Uterus (tissue), 4 donors: ENCODE data around the gene PLEKHA7. TPM values are rescaled to one million over a fixed set of nuclear protein-coding genes. Genes with fewer than 3 reads are reported as not detected.

Experiments used
- DNase-seq, 2 donors: peaks; one replicate each; pipeline ENCODE4 v3.0.0-alpha.2; 2019 to 2020
- H3K27ac ChIP-seq, 2 donors: fragments of 200-600 bp; sonication (generic); 1 replicate in 1 of 2; 2 replicates in 1 of 2; pipeline ENCODE4 v1.5.1; 2016 to 2018
- H3K27me3 ChIP-seq, 2 donors: fragments of 200-600 bp; sonication (generic); one replicate each; pipeline ENCODE4 v1.5.1; 2018 to 2019; ENCODE audit warnings: control low read depth in 1 of 2
- H3K36me3 ChIP-seq, 2 donors: fragments of 200-600 bp; sonication (generic); one replicate each; pipeline ENCODE4 v1.5.1; 2019; ENCODE audit warnings: control low read depth in 1 of 2
- H3K4me1 ChIP-seq, 2 donors: fragments of 200-600 bp; sonication (generic); one replicate each; pipeline ENCODE4 v1.5.1; 2018 to 2019; ENCODE audit warnings: control low read depth in 1 of 2
- H3K4me3 ChIP-seq, 2 donors: fragments of 200-600 bp; sonication (generic); 1 replicate in 1 of 2; 2 replicates in 1 of 2; pipeline ENCODE4 v1.5.1; 2018 to 2019; ENCODE audit warnings: mild to moderate bottlenecking in 1 of 2
- H3K9me3 ChIP-seq, 2 donors: fragments of 200-600 bp; sonication (generic); one replicate each; pipeline ENCODE4 v1.5.1; 2019; ENCODE audit warnings: control low read depth in 1 of 2
- POLR2A ChIP-seq, 2 donors: fragments of 450-650 bp; IDR thresholded peaks; one replicate each; pipeline ENCODE4 v1.6.1; 2016; ENCODE audit warnings: antibody characterized with exemption in 2 of 2, mild to moderate bottlenecking in 1 of 2, moderate library complexity in 1 of 2
- intact Hi-C: fragments of 100-400 bp; cut with DNase I; formaldehyde crosslinking; loops from one replicate; pipeline ENCODE4 v1.15.1; 2023; ENCODE audit warnings: low total_unique reads
- total RNA-seq, 4 donors: library from RNA; depleted of rRNA in 3 of 4; stranded (reverse); fragments of >200 nt in 3 of 4; gene quantifications; one replicate each; pipeline versions ENCODE4 v1.1.0 to v1.2.4, GENCODE V29; 2014 to 2023
- TF ChIP-seq, protein P1 (sequence below), 4 experiments: fragments of 200-600 bp in 2 of 4; fragments of 450-650 bp in 2 of 4; sonication (generic) in 2 of 4; IDR thresholded peaks; one replicate each; pipeline ENCODE4 v1.5.1; 2016 to 2019; ENCODE audit warnings: antibody characterized with exemption in 4 of 4, mild to moderate bottlenecking in 2 of 4, moderate library complexity in 1 of 4
- donor health status: DM: yes; HTN: yes; CAD: no.

PLEKHA7 gene
- total RNA-seq, 4 donors from 2014 or later, result 13.3 to 38.2 (median 26.7) TPM

DNA sequence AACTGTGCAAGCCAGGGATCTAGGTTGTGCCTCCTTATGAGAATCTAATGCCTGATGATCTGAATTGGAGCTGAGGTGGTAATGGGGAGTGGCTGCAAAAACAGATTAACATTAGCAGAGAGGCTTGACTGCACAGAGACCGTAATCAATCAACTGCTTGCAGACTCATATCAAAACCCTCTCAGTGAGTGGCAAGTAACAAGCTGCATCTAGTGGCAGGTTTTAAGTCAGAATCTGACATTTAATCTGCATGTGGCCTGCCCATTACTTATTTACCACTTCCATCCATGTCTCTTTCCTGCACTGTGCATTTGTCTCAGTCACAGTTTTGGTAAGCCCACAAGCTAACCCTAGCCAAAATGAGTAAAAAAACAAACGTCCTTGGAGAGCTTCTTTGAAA lies 264.5 kb downstream of the PLEKHA7 start:
- DNase-seq, result no peak
- Histone ChIP-seq H3K27ac (no peak overlapping the region), H3K27me3 (no peaks in the 10 kb centered on the region), H3K9me3 (no peaks in the 10 kb centered on the region), H3K4me1 (peaks cover 0 to 8% of the 10 kb centered on the region in 2 donors), H3K36me3 (no peaks in the 10 kb centered on the region), H3K4me3 (no peak overlapping the region)
- intact Hi-C loops, result no loop called here
- no peak for TF ChIP-seq POLR2A (IDR thresholded peaks at IDR 0.05)
- TF ChIP-seq, protein P1, sequence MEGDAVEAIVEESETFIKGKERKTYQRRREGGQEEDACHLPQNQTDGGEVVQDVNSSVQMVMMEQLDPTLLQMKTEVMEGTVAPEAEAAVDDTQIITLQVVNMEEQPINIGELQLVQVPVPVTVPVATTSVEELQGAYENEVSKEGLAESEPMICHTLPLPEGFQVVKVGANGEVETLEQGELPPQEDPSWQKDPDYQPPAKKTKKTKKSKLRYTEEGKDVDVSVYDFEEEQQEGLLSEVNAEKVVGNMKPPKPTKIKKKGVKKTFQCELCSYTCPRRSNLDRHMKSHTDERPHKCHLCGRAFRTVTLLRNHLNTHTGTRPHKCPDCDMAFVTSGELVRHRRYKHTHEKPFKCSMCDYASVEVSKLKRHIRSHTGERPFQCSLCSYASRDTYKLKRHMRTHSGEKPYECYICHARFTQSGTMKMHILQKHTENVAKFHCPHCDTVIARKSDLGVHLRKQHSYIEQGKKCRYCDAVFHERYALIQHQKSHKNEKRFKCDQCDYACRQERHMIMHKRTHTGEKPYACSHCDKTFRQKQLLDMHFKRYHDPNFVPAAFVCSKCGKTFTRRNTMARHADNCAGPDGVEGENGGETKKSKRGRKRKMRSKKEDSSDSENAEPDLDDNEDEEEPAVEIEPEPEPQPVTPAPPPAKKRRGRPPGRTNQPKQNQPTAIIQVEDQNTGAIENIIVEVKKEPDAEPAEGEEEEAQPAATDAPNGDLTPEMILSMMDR (IDR thresholded peaks at IDR 0.05), result no peak

DNA sequence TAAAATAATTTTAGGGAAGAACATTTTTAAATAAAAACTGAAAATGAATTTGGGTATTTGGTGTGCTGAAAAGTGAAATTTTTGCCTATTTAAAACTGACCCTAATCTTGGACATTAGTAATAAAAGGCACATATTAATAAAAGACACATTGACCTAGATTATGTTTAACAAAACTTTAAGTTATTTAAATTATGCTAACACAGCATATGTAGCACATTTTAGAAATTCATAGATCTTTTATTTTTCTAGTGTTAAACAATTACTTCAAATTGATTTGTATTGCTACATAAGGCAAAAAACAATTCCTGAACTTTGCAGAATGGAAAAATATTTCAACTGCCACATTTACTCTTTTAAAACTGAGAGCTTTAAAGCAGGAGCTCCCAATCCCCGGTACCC lies 265.1 kb downstream of the PLEKHA7 start:
- Histone ChIP-seq H3K36me3 (no peaks in the 10 kb centered on the region), H3K9me3 (no peaks in the 10 kb centered on the region)
- intact Hi-C loops, result no loop called here

GRCh38 chr11:16745950-16746605 lies 268.1 kb downstream of the PLEKHA7 start:
- Histone ChIP-seq H3K27ac (no peak overlapping the region), H3K4me1 (peaks cover 0 to 20% of the 10 kb centered on the region in 2 donors), H3K4me3 (no peak overlapping the region), H3K36me3 (no peaks in the 10 kb centered on the region), H3K9me3 (no peaks in the 10 kb centered on the region), H3K27me3 (no peaks in the 10 kb centered on the region)
- DNase-seq, result no peak
- TF ChIP-seq, protein P1 (IDR thresholded peaks at IDR 0.05), result no peak
- TF ChIP-seq POLR2A (IDR thresholded peaks at IDR 0.05), result no peak
- intact Hi-C loops, result no loop called here

More for the DNA sequence above, 265.1 kb downstream of the PLEKHA7 start:
- DNase-seq, result no peak
- Histone ChIP-seq H3K4me3 (no peak overlapping the region), H3K27me3 (no peaks in the 10 kb centered on the region), H3K27ac (no peak overlapping the region), H3K4me1 (peaks cover 0 to 8% of the 10 kb centered on the region in 2 donors)
- no peak for TF ChIP-seq POLR2A (IDR thresholded peaks at IDR 0.05)
- TF ChIP-seq, protein P1 (IDR thresholded peaks at IDR 0.05), result no peak

DNA sequence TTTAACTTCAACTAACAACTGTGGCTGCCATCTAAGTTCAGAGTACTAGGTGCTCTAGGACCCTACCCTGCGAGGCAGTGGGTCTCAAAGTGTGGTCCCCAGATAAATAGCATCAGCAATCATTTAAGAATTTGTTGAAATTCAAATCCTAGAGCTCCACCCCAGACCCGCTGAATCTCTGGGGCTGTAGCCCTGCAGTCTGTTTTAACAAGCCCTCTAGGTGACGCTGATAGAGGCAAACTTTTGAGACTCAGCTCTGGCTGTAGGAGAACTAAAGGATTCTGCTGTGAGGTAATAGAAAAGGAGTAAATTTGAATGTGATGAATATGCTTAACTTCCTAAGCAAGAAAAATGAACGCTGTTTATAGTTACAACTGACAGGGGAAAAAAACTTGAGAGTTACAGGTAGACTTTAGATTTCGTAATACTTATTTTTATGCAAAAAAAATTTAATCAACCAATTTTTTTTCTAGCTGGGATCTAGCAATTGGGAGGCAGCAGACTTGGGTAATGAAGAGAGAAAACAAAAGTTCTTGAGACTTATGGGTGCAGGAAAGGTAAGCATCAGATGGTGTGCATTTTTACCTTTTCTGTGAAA lies 270.0 kb downstream of the PLEKHA7 start:
- H3K36me3 ChIP-seq, result no peaks in the 10 kb centered on the region
- DNase-seq, result no peak

GRCh38 chr11:16743478-16743877 lies 270.7 kb downstream of the PLEKHA7 start:
- peaks cover 7 to 20% of the 10 kb centered on the region in 2 donors for H3K4me1 ChIP-seq
- no peak overlapping the region for H3K27ac ChIP-seq
- no peaks in the 10 kb centered on the region for H3K36me3 ChIP-seq
- no peak for TF ChIP-seq POLR2A (IDR thresholded peaks at IDR 0.05)
- TF ChIP-seq, protein P1 (IDR thresholded peaks at IDR 0.05), result no peak
- DNase-seq, result no peak
- H3K4me3 ChIP-seq, result no peak overlapping the region
- intact Hi-C loops, result no loop called here
- no peaks in the 10 kb centered on the region for H3K9me3 ChIP-seq
- H3K27me3 ChIP-seq, result no peaks in the 10 kb centered on the region

More for the DNA sequence above, 270.0 kb downstream of the PLEKHA7 start:
- TF ChIP-seq, protein P1 (IDR thresholded peaks at IDR 0.05), result no peak
- no peak for TF ChIP-seq POLR2A (IDR thresholded peaks at IDR 0.05)
- Histone ChIP-seq H3K27ac (no peak overlapping the region), H3K27me3 (no peaks in the 10 kb centered on the region), H3K9me3 (no peaks in the 10 kb centered on the region), H3K4me3 (no peak overlapping the region), H3K4me1 (peaks cover 7 to 20% of the 10 kb centered on the region in 2 donors)
- intact Hi-C loops, result no loop called here
